Fibroblast of peridontal ligament (primary cell): ENCODE data around the gene ZNF304.

ENCODE experiments used
- DNase-seq: peaks from one replicate; pipeline ENCODE4 v3.0.0-alpha.2; 2010; ENCODE audit errors: extremely low read depth

The ZNF304 gene

GRCh38 chr19:57350877-57351805, at the start of gene ZNF304:
ZNF304 (plus strand) TSS chr19:57351271; CDS start chr19:57351665, 394 bp downstream.
- peak; percentile 95 for DNase-seq

- DNase-seq = peak; percentile 98
Observed at GRCh38 chr19:57302020-57302465, 49.0 kb upstream of the ZNF304 start.

GRCh38 chr19:57302727-57303401, 48.2 kb upstream of the ZNF304 start:
- DNase-seq = no peak

- DNase-seq = no peak
Observed at GRCh38 chr19:57305056-57305455, 46.0 kb upstream of the ZNF304 start.

GRCh38 chr19:57308514-57308913, 42.6 kb upstream of the ZNF304 start:
- DNase-seq = no peak

- no peak for DNase-seq
Observed at GRCh38 chr19:57310792-57311191, 40.3 kb upstream of the ZNF304 start.

GRCh38 chr19:57314146-57314545, 36.9 kb upstream of the ZNF304 start:
- DNase-seq = no peak

- DNase-seq = no peak
Observed at GRCh38 chr19:57317503-57317902, 33.6 kb upstream of the ZNF304 start.

GRCh38 chr19:57319869-57320179, 31.2 kb upstream of the ZNF304 start:
- no peak for DNase-seq

- peak; percentile 94 for DNase-seq
Observed at GRCh38 chr19:57320180-57321084, 30.6 kb upstream of the ZNF304 start, which contains the start of gene ZNF543. ZNF543 (plus strand) TSS chr19:57320472; CDS start chr19:57320854, 382 bp downstream.

GRCh38 chr19:57321116-57321515, 30.0 kb upstream of the ZNF304 start:
- no peak for DNase-seq

GRCh38 chr19:57321751-57322150, 29.3 kb upstream of the ZNF304 start:
- no peak for DNase-seq

- no peak for DNase-seq
Observed at GRCh38 chr19:57324992-57325391, 26.1 kb upstream of the ZNF304 start.

GRCh38 chr19:57327993-57328392, 23.1 kb upstream of the ZNF304 start:
- DNase-seq = no peak

- DNase-seq = peak; percentile 10
Observed at GRCh38 chr19:57334191-57334590, 16.9 kb upstream of the ZNF304 start.

GRCh38 chr19:57338877-57339276, 12.2 kb upstream of the ZNF304 start:
- peak; percentile 27 for DNase-seq

- DNase-seq = no peak
Observed at GRCh38 chr19:57342582-57342981, 8.5 kb upstream of the ZNF304 start.

GRCh38 chr19:57348136-57348535, 2.9 kb upstream of the ZNF304 start:
- DNase-seq = peak; percentile 57

- DNase-seq = peak; percentile 12
Observed at GRCh38 chr19:57351867-57352266, 796 bp downstream of the ZNF304 start.

GRCh38 chr19:57355916-57356315, 4.8 kb downstream of the ZNF304 start:
- no peak for DNase-seq

GRCh38 chr19:57357406-57357805, 6.3 kb downstream of the ZNF304 start:
- DNase-seq = no peak

GRCh38 chr19:57359300-57359699, 8.2 kb downstream of the ZNF304 start:
- DNase-seq = no peak
